ENCODE results near the gene PLLP. TPM values are rescaled to one million over a fixed set of nuclear protein-coding genes. Genes with fewer than 3 reads are reported as not detected.

The PLLP gene
- total RNA-seq, 1 donor from 2014 or later, result 1.2 TPM

DNA sequence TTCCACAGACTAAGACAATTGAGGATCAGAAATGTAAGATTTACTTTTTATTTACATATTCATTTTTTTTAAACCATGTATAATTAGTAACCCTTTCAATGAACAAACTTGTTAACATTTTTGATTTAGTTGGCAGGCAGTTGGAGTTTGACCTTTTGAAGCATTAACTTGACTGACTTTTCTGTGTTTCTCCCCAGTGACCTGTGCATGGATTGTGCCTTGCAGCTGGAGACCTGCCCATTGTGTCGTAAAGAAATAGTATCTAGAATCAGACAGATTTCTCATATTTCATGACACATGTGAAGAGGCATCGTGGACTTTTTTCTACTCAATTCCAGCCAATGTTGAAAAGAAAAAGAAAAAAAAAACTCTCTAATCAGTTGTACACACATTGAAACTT, 45.8 kb downstream of the PLLP start:
- intact Hi-C loops (cut with DNase I), result no loop called here
- DNase-seq (ENCODE audit: low spot score), result no peak

DNA sequence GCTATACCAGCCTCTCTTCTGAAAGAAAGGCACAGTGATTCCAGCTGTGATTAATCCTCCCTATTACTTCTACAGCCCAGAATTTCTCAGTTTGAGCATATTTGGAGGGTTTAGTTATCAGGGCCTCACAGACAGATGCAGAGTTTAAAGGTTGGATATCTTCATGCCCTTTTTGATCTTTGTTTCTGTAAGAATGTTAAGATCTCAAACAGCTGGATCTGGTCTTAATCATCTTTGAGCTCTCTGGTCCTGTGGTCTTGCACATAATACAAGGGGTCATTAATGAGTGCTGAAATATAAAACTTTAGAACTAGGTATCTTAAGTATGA, 48.5 kb downstream of the PLLP start:
- intact Hi-C loops (cut with DNase I), result no loop called here

DNA sequence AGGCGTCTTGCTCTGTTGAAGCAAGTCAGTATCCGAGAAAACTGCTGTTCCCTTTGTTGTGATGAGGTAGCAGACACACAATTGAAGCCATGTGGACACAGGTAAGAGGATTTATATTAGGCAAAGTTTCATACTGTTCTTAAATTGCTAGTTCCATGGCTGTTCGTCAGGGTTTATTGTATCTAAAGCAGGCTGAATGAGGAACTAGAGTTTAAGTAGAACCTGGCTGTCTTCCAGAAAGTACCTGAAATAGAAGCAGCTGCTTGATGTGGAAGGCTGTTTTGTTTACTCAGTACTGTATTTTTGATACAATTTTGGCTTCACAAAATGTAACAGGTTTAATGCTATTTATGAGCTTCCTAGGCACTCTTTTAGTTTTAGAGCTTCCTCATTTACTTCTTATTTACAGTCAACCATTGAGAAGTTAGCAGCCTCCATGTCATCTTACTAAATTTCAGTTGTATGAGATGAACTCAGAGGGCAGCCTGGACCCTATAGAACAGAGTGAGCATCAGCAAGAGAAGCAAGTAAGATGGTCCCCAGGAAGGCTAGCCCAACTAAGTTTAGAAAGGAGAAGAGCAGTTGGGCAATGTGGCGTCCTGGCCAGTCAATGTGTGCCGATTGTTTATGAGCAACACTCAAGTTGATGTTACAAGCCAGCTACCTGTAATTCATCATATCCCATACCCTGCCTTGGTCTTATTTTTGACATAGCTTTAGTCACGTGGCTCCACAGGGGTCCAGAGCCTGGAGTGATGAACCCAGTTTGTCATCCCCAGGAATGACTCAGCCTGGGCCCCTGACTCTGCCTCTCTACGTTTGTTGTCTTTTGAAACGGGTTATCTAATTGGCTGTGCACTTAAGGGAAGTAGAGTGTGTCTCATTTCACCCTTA, 49.1 kb downstream of the PLLP start:
- no peak for DNase-seq (ENCODE audit: low spot score)
- intact Hi-C loops (cut with DNase I), result no loop called here

More for the DNA sequence above, 48.5 kb downstream of the PLLP start:
- DNase-seq (ENCODE audit: low spot score), result no peak

DNA sequence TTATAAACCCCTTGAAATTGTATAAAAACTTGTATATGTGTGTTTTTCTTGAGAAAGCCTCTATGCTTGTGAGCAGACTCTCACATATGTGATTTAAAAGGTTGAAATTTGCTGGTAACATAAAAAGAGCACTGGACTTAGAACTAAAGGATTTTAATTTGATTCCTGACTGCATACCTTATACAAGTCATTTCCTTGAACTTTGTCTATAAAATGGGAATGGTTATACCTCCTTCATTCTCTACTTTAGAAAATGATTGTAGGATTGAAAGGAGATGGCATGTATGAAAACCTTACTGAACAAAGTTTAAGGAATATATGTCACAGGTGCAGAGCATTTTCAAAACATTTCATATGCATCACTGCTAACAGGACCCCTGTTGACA, 49.8 kb downstream of the PLLP start:
- intact Hi-C loops (cut with DNase I), result no loop called here
- DNase-seq (ENCODE audit: low spot score), result no peak

DNA sequence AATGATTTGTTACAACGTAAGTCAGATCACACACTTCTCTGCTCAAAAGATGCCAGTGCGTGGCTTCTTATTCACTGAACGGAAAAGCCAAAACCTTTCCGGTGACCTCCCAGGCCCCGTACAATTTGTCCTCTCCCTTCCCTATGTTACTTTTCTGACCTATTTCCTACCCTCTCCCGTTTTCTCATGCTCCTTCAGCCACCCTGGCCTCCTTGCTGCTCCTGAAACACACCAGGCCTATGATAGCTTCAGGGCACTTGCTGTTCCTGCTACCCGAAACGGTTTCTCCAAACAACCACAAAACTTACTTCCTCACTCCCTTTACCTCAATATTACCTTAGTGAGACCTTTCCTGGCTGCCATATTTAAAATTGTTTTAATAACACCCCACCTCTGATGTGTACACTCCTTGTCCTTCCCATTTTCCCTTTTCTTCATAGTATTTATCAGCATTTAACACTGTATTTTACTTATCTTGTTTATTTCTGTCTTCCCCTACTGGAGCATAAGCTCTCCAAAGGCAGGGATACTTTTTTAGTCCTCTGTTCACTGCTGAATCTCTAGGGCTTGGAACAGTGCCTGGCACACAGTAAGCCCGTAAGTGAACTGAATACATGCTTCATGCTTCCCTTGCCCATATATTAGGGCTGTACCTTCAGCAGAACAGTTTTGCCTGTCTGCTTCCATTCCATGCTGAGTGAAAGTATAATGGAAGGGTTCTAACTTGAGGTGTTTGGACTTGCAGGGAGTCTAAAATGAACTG, 50.3 kb downstream of the PLLP start:
- intact Hi-C loops (cut with DNase I), result no loop called here
- DNase-seq (ENCODE audit: low spot score), result no peak

DNA sequence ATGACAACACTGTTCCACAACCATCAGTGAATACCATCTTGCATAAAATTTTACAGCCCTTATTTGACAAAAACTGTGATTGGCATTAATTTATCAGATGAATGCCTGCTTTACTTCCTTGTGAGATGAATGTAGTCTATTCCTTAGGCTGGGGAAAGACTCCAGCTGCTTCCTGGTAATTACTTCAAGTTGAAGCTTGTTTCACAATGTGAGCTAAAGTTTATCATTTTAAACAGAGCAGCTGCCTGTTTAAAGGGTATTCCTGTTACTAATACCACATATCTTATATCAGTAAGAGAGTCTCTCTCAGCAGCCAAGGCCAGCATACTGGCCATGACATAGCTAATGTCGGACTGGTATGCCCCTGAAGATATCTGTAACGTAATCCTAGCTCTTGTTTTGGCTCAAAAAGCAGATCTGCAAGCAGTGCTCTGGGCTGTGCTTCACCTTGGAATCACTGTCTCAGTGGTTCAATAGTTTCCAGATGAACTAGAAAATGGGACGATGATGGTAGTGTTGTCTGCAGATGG, 52.6 kb downstream of the PLLP start:
- no peak for DNase-seq (ENCODE audit: low spot score)
- intact Hi-C loops (cut with DNase I), result no loop called here

DNA sequence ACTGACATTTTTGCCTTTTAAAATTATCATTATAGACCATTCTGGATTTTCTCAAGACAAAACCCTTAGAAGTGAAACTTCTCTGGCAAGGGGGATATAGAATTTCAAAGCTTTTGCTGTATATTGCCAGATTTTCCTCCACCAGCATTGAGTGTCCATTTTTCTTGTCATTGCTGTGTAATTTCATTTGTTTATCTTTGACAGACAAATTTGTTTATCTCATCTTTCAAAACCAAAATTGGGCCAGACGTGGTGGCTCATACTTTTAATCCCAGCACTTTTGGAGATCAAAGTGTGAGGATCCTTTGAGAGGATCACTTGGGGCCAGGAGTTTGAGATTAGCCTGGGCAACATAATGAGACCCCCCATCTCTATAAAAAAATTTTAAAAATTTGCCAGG, 55.4 kb downstream of the PLLP start:
- intact Hi-C loops (cut with DNase I), result no loop called here

DNA sequence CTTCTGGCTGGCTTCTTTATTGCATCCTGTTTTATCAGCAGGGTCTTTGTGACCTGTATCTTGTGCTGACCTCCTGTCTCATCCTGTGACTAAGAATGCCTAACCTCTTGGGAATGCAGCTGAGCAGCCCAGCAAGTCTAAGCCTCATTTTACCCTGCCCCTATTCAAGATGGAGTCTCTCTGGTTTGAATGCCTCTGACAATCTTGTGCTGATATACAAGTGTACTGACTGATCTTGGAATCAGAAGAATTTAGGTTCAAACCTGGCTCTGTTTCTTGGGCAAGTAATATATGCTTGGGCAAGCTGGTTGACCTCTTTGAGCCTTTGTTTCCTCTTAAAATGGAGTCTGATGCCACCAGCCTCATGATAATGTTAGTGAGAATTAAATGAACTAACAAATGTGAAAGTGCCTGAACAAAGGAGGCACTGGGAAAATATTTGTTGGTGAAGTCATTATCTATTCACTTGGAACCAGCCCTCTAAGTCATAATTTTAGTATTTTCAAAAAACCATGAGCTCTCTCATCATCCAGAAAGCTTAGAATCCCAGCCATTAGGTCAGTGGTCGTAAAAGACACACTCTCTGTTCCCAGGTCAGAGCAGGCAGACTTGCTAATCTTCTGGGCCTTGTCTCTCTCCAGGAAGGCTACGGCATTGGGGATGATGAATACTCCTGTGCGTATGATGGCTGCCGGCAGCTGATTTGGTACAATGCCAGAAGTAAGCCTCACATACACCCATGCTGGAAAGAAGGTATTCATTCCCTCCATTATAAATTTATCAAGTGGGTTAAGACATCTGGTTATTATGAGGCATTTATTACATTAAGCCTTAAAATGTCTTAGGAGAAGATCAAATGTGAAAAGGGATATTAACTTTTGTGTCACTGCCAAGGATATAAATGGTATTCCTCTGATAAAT, 57.5 kb downstream of the PLLP start:
- no peak for DNase-seq (ENCODE audit: low spot score)
- intact Hi-C loops (cut with DNase I), result no loop called here

More for the DNA sequence above, 55.4 kb downstream of the PLLP start:
- DNase-seq (ENCODE audit: low spot score), result no peak

DNA sequence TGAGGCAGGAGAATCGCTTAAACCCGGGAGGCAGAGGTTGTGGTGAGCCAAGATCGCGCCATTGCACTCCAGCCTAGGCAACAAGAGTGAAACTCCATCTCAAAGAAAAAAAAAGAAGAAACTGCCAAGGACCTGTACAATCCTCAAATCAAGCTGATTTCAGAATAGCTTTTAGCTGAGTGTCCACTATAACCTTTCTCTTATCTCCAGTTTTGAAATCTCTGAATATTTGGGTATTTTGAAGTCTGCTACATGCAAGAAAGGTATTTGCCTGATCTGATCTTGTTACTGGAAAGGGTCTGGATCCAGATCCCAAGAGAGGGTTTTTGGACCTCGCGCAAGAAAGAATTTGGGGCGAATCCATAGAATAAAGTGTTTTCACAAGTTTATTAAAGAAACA, 58.5 kb downstream of the PLLP start:
- DNase-seq (ENCODE audit: low spot score), result no peak
- intact Hi-C loops (cut with DNase I), result no loop called here

DNA sequence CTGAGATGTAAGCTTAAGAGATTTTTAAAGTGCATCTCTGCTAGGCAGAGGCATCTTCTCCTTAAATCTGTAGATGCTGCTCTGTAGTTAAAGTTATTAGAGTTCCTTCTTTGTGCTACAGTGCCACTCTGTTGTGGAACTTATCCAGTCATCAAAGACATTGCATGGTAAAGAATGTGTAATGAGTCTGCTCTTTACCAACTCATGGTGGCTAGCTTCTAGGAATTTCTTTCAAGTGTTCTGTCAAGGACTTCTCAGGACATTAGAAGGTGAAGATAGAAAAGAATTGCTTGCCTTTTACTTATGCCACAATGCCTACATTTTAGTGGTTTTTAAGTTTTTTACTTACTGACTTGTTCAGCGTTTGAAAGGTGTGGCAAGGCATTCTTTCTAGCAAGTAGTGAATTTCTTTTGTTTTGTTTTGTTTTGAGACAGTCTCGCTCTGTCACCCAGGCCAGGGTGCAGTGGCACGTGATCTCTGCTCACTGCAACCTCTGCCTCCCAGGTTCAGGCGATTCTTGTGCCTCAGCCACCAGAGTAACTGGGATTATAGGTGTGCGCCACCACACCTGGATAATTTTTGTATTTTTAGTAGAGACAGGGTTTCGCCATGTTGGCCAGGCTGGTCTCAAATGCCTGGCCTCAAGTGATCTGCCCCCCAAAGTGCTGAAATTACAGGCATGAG, 59.7 kb downstream of the PLLP start:
- intact Hi-C loops (cut with DNase I), result no loop called here
- DNase-seq (ENCODE audit: low spot score), result no peak

DNA sequence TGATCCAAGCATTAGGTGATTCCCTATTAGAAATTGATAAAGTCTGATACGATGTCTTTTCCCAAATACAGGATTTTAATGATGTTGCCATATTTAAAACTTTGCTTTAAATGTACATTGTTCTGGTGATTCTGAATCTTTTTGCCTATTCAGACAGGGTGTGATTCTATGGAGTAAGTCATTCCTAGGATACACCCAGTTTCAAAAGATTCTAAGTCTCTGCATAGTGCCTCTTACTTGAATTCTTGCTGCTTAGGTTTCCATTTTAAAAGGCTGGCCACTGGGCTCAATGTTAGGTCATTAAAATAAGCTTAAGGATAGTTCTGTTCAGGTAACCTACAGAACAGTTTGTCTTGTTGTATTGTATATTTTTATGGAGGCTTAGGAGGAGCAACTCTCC, 61.4 kb downstream of the PLLP start:
- intact Hi-C loops (cut with DNase I), result no loop called here
- no peak for DNase-seq (ENCODE audit: low spot score)

DNA sequence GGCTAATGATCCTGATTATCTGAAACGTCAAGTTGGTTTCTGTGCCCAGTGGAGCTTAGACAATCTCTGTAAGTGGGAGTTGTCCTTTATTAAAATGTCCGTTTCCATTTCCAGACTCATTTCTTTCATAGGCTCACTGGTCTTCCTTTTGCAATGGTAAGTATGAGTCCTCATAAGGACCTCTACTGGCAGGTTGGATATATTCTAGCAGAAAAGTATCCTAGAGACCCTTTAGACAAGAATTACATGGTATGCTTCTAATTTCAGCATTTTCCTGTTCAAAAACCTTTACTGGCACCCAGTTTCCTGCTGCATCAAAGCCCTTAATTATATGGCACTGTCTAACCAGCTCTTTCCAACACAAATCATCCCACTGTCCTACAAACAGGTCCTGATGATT, 67.5 kb downstream of the PLLP start:
- intact Hi-C loops (cut with DNase I), result no loop called here
- DNase-seq (ENCODE audit: low spot score), result no peak

DNA sequence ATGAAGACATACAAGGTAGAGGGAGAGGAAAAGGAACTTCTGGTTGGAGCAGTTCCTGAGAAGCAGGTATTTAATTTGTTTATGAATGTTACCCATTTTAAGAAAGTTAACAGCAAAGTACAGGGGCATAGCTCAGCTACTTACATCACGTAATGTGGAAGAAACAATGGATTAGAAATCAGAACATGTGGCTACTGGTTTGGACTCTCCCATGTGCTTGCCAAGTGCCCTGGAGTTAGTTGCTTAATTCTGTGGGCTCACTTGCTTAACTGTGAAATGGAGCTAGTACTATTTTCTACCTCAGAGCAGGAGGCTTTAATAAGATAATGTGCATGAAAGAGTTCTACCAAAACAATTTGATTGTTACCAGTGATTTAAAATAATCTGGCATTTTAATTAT, 71.0 kb downstream of the PLLP start:
- DNase-seq (ENCODE audit: low spot score), result no peak
- intact Hi-C loops (cut with DNase I), result no loop called here

DNA sequence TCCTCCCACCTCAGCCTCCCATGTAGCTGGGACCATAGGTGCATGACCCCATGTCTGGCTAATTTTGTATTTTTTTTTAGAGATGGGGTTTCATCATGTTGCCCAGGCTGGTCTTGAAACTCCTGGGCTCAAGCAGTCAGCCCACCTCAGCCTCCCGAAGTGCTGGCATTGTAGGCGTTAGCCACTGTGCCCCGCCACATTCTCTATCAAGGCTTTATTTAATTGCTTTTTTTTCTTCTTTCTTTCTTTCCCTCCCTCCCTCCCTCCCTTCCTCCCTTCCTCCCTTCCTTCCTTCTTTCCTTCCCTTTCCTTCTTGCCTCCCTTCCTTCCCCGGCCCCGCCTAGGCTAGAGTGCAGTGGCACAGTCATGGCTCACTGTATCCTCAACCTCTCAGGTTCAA, 74.7 kb downstream of the PLLP start:
- no peak for DNase-seq (ENCODE audit: low spot score)
- intact Hi-C loops (cut with DNase I), result no loop called here

DNA sequence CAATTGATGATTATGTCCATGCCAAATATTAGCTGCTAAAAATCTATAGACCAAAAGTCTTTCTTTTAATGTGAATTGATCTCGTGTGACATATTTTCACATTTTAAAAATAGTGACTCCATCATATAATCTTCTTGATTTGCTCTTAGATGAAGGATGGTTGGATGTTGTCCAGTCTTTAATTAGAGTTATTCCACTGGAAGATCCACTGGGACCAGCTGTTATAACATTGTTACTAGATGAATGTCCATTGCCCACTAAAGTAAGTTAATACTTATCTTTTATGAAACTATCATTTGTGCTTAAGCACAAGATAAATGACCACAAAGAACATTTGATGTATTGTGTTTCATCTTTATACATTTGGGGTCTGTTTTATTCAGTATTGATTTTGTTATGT, 75.5 kb downstream of the PLLP start:
- intact Hi-C loops (cut with DNase I), result no loop called here
- DNase-seq (ENCODE audit: low spot score), result no peak

Measured in cardiac septum (tissue), 1 donor.